GM19324 (cell line): Measurements from ENCODE around the gene ATP4A.

Source experiments
- ATAC-seq: cut with Tn5 transposase; IDR thresholded peaks from one replicate; pipeline ENCODE4 v1.9.1; 2021; ENCODE audit warnings: mild to moderate bottlenecking, moderate library complexity; ENCODE audit not compliant: unreplicated experiment, low FRiP score

The ATP4A gene

DNA sequence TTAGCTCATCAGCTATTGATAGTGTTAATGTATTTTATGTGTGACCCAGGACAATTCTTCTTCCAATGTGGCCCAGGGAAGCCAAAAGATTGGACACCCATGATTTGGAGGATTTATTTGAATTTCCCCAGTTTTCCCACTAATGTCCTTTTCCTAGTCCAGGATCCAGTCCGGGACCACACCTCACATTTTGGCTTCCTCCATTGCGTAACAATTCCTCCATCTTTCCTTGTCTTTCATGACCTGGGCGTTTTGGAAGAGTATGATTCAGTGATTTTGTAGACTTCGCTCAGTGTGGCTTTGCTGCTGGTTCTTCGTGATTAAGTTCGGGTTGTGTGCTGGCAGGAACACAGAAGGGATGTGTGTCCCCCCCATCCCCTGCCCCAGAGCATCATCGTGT is 3.3 kb upstream of the ATP4A start:
- ATAC-seq, result no peak

DNA sequence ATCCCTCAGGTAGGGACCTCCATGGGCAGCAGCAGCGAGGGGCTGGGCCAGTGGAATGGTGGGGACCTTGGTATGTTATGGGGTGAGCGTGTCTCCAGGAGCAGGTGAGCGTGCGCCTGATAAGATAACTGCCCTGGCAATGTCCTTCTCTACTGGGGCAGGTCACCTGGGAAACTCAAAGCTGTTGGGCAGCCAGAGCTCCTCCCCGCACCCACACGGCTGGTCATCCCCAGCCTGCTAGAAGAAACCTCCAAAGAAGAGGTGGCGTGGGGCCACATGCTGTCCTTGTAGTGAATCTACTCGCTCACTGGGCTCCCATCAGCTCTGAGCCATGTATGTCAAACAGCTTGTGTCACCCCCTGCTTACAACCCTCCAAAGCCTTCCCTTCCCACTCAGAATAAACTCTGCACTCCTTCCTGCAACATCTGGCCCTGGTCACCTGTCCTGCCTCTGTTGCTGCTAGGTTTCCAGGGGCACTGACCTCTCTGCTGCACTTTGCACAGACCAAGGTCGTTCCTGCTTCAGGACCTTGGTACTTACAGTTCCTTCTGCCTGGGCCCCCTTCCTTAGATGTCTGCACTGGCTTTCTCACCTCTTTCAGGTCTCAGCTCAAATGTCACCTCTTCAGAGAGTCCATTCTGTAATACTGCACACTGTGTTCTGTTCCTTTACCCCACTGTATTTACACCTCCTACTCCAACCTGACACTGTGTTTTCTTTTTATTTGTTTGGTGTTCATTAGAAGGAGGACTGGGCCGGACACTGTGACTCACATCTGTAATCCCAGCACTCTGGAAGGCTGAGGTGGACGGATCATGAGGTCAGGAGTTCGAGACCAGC is 1.8 kb upstream of the ATP4A start:
- ATAC-seq, result no peak

DNA sequence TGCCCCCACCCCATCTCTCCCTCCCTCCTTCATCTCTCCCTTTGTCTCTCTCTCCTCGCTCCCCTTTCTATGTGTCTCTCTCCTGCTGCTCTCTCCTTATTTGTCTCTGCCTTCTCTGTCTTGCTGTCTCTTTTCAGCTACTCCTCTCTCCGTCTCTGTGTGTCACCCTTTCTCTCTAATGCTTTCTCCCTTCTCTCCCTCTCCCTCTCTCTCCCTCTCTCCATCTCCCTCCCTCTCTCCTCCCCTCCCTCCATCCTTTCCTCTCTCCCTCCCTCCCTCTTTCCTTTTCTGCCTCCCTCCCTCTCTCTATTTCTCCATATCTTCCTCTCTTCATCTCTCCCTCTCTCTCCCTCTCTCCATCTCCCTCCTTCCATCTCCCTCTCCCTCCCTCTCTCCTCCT is 682 bp downstream of the ATP4A start:
- ATAC-seq, result no peak

DNA sequence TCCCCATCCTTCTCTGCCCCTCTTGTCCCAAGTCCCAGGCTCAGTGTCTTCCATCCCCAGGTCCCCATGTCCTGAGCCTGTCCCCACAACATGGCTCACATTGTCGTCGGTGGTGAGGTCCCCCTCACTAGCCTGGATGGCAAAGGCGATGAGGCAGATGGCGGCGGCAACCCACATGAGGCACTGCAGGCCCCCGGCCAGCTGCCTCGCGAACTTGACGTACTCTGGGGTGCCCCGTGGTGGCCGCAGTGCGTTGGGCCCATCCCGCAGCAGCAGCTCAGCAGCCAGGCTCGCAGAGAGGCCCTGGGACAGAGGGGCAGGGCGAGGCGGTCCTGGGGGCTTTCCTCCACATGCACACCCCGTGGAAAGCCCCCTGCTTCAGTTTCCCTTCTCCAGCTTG is 1.1 kb downstream of the ATP4A start:
- no peak for ATAC-seq

DNA sequence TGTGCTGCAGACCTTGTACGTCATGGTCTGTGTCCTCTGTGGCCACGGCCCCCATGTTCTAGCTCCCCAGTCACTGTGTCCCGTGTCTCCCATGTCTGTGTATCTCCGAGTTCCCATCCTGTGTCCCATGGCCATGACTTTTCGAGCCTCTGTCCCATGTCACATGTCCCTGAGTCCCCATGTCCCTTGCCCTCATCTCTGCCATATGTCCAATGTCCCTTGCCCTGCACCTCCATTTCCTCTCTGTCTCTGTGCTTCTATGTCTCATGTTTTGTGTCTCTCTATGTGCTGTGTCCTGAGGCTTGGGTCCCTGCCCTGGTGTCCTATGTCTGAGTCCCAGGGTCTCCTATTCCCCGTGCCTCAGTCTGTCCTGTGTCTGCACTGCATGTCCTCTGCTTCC is 2.0 kb downstream of the ATP4A start:
- ATAC-seq, result no peak

DNA sequence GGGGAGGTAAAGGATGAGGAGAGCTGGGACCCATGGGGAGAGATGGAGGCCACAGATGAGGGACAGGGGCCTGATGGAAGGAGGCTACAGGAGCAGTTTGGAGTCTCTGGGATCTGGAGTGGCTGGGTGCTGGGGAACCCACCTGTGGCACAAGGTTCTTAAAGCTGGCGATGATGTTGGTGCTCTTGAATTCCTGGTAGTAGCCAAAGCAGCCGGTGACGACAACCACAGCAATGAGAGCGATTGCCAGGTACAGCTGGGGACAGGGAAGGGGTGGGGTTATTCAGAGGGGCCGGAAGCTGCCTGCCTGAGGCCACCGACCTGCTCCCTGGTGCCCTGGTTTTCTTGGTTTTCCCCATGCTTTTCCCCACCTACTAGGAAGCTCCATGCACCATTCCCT is 2.8 kb downstream of the ATP4A start:
- ATAC-seq, result no peak

DNA sequence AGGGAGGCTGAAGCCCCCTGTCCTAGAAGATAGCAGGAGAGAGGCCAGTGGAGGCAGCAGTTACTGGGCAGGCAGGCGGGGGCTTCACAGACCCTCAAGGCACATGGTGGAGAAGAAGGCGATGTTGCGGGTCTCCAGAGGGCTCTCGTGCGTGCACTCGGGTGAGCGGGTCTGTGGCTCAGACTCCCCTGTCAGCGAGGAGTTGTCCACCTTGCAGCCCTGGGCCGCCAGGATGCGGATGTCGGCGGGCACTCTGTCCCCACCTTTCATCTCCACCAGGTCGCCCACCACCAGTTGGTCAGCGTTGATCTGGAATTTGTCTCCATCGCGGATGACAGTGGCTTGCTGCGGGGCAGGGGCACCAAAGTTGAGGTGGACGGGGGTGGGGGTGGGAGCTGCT is 3.2 kb downstream of the ATP4A start:
- ATAC-seq, result no peak

DNA sequence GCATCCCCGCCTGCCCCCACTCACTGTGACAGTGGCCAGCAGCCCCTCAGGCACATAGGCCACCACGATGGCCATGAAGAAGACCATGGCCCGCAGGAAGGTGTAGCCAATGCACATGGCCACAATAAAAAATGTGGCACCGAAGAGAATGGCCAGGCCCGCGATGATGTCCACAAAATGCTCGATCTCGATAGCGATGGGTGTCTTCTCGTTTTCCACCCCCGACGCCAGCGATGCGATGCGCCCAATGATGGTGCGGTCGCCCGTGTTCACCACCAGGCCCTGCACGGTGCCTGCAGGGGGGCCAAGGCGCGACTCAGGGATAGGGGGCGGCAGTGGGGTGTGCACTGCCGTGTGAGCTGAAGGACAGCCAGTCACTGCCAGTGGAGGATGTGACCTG is 3.7 kb downstream of the ATP4A start:
- ATAC-seq, result no peak

DNA sequence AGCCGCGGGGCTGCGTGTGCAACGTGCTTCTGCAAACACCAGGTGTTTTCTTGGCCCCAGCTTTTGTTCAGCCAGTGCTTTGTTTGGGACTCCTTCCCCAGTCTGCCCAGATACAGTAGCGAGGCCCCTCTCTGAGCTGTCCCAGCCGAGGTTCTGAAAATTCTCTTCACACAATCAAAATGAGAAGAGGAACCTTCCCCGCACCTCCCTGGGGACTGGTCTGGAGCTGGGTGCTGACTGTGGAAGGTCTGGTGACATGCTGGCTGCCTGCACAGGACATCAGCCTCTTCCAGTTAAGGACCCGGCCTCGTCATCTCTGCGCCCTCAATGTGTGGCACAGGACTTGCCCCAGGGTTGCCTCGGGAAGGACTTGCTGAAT is 4.2 kb downstream of the ATP4A start:
- ATAC-seq, result no peak

DNA sequence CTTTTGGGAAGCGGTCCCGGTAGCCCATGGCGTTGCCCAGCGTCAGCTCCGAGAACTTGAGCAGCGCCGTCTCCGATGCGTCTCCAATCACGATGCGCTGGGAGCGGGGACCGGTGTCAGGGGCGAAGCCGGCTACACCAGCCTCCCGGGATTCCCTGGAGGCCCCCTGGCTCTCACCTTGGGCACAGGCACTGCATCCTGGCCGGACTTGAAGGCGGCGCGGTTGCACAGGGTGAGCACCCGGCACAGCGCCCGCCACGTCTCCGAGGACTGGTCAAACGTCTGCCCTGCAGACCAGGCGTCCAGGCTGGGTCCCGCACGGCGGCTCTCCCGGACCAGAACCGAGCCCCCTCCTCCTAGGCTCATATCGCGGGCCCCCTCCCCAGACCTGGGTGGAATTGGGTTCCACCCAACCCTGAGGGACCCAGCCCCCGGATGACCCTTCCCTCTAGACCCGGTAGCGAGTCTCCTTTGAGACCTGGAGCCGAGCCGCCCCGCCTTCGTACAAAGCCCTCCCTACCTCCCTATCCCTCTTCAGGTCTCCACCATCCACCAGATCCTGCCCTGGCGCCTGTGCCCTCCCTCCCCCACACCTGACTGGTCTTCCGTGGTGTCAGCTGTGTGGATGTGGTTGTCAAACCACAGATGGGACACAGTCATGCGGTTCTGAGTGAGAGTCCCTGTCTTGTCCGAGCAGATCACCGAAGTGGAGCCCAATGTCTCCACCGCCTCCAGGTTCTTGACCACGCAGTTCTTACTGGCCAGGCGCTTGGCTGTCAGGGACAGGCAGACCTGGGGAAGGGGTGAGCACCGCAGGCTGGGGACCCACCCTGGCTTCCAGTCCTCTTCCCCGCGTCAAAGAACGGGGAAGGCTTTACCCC is 4.8 kb downstream of the ATP4A start:
- no peak for ATAC-seq

DNA sequence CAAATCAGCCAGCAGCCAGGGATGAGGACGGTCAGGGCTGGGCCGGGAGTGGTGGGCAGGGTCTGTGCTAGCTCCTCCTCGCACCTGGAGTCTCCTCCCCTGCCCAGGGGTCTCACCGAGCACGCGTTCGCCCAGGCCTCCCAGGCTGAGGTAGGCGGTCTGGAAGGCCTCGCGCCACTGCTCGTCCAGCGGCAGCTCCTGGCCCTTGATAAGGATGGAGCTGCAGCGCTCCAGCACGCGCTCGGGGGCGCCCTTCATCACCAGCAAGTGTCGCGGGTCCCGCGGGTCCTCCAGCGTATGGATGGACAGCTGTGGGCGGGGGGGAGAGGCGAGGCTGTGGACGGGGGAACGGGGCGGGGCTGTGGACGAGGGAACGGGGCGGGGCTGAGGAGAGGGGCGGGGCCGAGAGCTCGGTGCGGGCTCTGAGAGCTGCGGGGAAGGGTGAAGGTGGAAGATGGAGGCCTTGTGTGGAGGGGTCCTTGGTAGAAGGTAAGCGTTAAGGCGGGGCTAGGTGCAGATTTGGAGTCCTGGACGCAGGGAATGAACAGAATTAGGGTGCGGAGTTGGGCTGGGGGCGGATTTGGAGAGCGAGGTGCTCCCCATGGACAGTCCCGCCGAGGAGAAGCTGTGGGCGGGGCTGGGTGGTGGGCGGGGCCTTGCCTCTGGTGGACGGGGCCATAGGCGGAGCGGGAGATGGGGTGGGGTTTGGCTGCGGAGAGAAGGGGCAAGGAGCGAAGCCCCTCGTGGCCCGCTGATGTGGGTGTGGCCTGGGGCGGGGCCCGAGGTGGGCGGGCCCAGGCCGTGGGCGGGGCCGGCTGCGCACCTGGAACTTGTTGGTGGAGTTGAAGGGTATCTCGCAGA is 5.7 kb downstream of the ATP4A start:
- no peak for ATAC-seq

DNA sequence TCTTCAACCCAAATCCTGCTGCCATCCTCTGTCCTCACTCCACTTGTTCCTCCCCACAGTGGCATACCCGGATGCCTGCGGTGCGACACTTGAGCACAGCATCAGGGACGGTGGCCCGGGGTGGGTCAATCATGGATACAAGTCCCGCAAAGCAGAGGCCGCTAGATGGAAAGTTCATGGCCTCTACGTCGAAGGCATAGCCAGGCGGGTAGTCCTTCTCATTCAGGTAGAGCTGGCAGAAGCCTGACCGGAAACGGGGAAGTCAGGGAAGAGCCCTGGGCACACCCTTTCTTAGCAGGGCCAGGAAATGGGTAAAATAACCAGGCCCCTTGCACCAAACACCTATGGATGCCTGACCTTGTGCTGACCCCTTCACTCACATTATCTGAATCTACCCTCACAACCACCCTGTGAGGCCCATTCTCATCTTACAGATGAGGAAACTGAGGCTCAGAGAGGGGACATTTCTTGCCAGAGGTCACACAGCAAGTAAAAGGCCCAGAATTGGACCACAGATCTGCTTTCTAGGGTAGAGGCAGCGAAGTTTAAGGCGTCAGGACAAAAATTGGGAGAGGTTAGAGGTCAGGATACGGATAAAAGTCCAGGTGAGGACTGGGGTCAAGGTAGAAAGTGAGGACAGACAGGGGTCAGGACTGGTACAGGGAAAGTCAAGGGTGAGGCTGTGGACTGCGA is 6.5 kb downstream of the ATP4A start:
- ATAC-seq, result no peak

DNA sequence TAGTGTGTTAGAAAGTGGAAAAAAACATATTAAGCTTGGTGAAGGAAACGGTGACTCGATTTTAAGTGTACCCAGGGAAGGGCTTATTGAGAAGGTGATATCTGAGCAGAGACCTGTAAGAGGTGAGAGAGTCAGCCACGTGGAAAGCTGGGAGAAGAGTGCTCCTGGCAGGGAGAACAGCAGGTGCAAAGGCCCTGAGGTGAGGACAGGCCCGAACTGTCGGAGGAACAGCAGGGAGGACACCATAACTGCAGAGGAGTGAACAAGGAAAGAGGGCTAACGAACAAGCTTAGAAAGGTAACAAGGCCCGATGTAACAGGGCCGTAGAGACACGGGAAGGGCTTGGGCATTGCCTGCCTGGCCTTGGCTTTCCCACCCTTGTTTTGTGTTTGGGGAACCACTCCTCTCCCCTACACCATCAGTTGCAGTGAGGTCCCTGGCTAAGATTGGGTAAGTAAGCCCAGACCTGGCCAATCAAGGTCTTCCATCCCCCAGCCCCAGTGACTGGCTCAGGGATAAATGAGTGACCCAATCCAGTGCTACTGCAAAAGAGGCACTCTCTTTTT is 7.3 kb downstream of the ATP4A start:
- ATAC-seq, result no peak

DNA sequence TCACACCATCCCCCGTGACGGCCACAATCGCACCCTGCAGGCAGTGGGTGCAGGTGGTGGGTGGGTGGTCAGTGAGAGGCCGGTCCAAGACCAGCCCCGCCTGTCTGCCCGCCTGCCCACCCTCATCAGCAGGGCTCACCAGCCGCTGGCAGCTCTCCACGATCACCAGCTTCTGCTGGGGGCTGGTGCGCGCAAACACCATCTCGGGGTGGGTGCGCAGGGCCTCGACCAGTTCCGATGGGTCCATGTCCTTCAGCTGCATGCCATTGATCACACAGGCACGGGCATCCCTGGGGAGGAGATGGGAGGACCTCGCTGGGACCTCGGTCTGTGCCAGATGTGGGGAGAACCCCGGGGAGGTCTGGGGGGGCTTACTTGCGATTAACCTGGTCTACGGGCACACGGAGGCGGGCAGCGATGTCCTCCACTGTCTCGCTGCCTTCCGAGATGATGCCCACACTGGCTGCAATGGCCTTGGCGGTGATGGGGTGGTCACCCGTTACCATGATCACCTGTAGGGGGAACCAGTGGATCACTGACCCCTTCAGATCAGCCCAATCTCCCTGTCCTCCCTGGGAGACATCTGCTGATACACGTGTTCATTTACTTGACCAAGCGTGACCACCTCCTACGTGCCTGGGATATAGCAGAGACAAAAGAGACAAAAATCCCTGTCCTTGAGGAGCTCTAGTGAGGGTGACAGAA is 8.0 kb downstream of the ATP4A start:
- no peak for ATAC-seq

DNA sequence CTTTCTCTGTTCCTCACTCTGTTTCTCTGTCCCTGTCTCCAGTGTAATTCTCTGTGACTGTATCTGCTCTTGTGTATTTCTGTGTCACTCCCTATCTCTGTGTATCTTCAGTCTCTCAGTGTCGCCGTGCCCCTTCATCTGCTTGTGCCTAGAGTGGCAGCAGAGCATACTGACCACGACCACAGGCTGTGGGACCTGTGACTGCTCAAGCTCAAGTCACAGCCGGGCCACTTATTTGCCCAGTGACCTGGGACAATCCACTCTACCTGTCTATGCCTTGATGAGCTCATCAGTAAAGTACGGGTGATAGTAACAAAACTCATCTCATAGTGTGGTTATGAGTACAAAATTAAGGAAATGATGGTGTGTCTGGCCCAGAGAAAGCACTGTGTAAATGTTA is 9.4 kb downstream of the ATP4A start:
- no peak for ATAC-seq

DNA sequence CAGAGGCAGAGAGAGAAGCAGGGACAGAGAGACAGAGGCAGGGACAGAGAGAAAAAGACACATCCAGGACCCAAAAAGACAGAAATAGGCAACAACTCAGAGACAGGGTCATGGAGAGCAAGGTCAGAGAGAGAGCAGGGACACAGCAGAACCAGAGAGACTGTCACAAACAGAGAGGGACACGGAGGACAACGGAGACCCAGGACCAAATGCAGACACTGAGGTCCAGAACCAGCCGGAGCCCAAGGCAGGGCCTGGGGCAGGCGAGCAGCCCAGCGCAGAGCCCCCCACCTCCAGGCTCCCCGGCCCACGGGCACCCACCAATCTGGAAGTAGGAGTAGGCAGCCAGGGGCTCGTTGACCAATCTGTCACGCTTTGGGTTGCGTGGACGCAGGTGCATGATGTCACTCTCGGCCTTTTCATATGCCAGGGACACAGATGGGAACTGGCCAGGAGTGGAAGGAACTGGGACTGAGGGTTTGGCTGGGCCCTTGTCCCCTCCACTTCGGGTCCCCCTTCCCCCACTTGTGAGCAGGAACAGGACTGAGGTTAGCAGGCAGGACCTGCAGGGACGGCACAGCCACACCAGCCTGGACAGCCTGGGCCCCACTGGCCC is 10.0 kb downstream of the ATP4A start:
- ATAC-seq, result no peak

DNA sequence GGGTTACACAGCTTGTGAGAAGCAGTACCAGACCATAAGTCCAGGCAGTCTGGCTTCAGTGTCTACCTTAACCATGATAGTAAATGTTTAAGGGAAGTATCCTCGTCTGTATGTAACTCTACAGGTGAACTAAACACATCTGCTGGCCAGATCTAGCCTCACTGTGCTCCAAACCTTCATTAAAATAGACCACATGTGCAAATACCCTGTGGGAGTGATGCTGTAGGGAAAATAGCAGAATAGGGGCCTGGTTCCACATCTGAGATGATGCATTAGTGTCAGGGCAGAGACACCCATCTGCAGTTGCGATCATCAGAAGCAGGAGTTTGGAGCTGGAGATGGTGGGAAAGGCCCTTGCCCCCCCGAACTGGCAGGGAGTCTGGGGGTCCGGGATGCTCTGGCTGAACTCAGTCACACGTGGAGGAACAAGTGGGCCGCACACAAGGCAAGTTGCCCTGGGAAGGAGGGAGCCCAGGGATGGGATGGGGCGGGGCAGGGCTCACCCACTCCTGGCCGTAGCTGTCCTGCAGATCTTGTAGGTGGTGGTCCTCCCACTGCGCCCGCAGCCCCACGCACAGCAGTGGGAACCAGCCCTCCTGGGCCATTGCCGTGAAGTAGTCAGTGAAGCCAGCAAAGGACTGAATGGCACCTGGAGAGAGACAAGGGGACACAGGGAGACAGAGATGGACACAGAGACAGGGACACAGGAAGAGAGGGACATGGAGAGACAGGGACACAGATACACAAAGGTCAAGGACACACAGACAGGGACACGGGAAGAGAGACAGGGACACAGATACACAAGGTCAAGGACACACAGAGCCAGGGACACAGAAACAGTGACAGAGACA is 10.7 kb downstream of the ATP4A start:
- no peak for ATAC-seq
